T-cell (primary cell): ENCODE results near the gene NUDT22. TPM values are rescaled to one million over a fixed set of nuclear protein-coding genes. Genes with fewer than 3 reads are reported as not detected.

ENCODE experiments used
- ATAC-seq, 4 experiments: fragments of 200-7000 bp in 3 of 4; fragments of 150-1000 bp in 1 of 4; cut with Tn5 transposase; replicated peaks in 1 of 4; 1 replicate in 3 of 4; 2 replicates in 1 of 4; pipeline ENCODE4 v1.10.0; 2021; ENCODE audit warnings: moderate library complexity in 3 of 4, mild to moderate bottlenecking in 2 of 4, moderate number of reproducible peaks in 1 of 4
- CTCF ChIA-PET, 2 donors: fragments of 300-600 bp; sonication (Branson Sonifier 250); formaldehyde crosslinking; loops; one replicate each; lab custom pipeline; 2022; ENCODE audit warnings: antibody characterized with exemption in 2 of 2; lab: Charles Lee
- POLR2A ChIA-PET, 2 donors: fragments of 300-600 bp; sonication (Branson Sonifier 250); formaldehyde crosslinking; loops; one replicate each; lab custom pipeline; 2022; ENCODE audit warnings: antibody characterized with exemption in 2 of 2; lab: Charles Lee
- DNase-seq, 35 experiments: peaks; one replicate each; pipeline versions ENCODE4 v3.0.0 to v3.0.0-alpha.2; 2013 to 2023
- H3K27ac ChIP-seq: one replicate; pipeline ENCODE4 v1.5.1; 2013; ENCODE audit warnings: low read length
- H3K27me3 ChIP-seq, 2 experiments: replicated peaks in 1 of 2; 1 replicate in 1 of 2; 2 replicates in 1 of 2; pipeline versions ENCODE4 v1.6.1 to v1.7.0; 2013; ENCODE audit warnings: low read length in 1 of 2, mixed read lengths in 1 of 2; ENCODE audit not compliant: control insufficient read depth in 2 of 2, insufficient read depth in 2 of 2; ENCODE audit errors: extremely low read depth in 1 of 2
- H3K36me3 ChIP-seq, 2 donors: 1 replicate in 1 of 2; 2 replicates in 1 of 2; pipeline versions ENCODE4 v1.6.1 to v1.7.0; 2013; ENCODE audit warnings: low read length in 1 of 2; ENCODE audit not compliant: control insufficient read depth in 2 of 2, insufficient read depth in 1 of 2; ENCODE audit errors: extremely low read depth in 1 of 2
- H3K4me1 ChIP-seq, 2 experiments: 1 replicate in 1 of 2; 2 replicates in 1 of 2; pipeline versions ENCODE4 v1.6.1 to v1.7.0; 2013; ENCODE audit warnings: low read length in 2 of 2, mixed read lengths in 1 of 2; ENCODE audit not compliant: insufficient read depth in 2 of 2, control insufficient read depth in 1 of 2; ENCODE audit errors: extremely low read depth in 1 of 2
- H3K4me3 ChIP-seq, 2 donors: 1 replicate in 1 of 2; 2 replicates in 1 of 2; pipeline versions ENCODE4 v1.5.1 to v1.7.0; 2013; ENCODE audit warnings: mild to moderate bottlenecking in 2 of 2, low read length in 1 of 2, moderate library complexity in 1 of 2; ENCODE audit not compliant: control insufficient read depth in 1 of 2; ENCODE audit errors: extremely low read depth in 1 of 2
- H3K9me3 ChIP-seq: 2 replicates; pipeline ENCODE4 v1.7.0; 2013
- H3K27ac Mint-ChIP-seq, 2 donors: one replicate each; pipeline ENCODE4 v1.8.0; 2020 to 2021; ENCODE audit warnings: mild to moderate bottlenecking in 2 of 2, mixed read lengths in 2 of 2
- H3K27me3 Mint-ChIP-seq, 2 donors: one replicate each; pipeline ENCODE4 v1.8.0; 2021 to 2022; ENCODE audit warnings: mixed read lengths in 2 of 2
- H3K36me3 Mint-ChIP-seq: one replicate; pipeline ENCODE4 v1.8.0; 2021; ENCODE audit warnings: mixed read lengths
- H3K4me1 Mint-ChIP-seq, 3 donors: one replicate each; pipeline ENCODE4 v1.8.0; 2020 to 2022; ENCODE audit warnings: mixed read lengths in 3 of 3, mild to moderate bottlenecking in 1 of 3
- H3K4me3 Mint-ChIP-seq, 3 donors: one replicate each; pipeline ENCODE4 v1.8.0; 2020 to 2022; ENCODE audit warnings: mild to moderate bottlenecking in 3 of 3, mixed read lengths in 3 of 3, moderate library complexity in 3 of 3
- H3K9me3 Mint-ChIP-seq, 3 donors: one replicate each; pipeline ENCODE4 v1.8.0; 2020 to 2022; ENCODE audit warnings: mixed read lengths in 3 of 3
- WGBS: methylation state at CpG from one replicate; pipeline ENCODE4 v1.1.5; 2013; ENCODE audit warnings: missing lambda C conversion rate; ENCODE audit not compliant: insufficient coverage; 5-methylcytosine and 5-hydroxymethylcytosine counted together
- total RNA-seq, 35 experiments: library from RNA in 6 of 35; stranded (reverse) in 6 of 35; fragments of 120-200 nt in 1 of 35; gene quantifications; one replicate each; pipeline versions ENCODE4 v1.2.1 to v1.2.4 and lab custom pipeline; 2013 to 2026

Gene NUDT22
- total RNA-seq, 5 donors from 2014 or later (not counting 1 experiment from before 2014, with no cell fraction given): 49.7 to 108 (median 97.5) TPM

DNA sequence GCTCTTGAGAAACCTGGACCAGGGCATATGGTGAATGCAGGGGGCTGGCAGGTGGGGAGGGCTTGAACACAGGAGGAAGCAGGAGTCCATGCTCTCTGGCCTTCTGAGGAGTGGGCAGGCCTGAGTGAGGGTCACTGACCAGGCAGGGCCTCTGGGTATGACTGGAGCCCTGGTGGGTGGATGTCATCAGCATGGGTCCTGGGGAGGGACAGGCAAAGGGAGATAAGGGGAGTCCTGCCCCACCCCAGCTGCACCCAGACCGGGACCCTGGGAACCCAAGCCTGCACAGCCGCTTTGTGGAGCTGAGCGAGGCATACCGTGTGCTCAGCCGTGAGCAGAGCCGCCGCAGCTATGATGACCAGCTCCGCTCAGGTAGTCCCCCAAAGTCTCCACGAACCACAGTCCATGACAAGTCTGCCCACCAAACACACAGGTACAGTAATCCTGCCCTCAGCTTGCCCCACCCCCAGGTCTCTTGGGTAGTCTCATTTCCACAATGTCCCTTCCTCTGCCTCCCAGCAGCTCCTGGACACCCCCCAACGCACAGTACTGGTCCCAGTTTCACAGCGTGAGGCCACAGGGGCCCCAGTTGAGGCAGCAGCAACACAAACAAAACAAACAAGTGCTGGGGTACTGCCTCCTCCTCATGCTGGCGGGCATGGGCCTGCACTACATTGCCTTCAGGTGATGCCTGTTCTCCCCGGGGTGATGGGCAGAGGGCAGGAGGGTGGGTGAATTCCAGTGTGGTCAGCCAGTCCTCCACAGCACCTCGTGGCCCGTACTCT is 6.3 kb downstream of the NUDT22 start:
- ChIA-PET POLR2A (no interaction called here), CTCF (interaction anchor here in 1 of 2 donors (1.2 kb wide), 1 partner anchor 85 kb away, joined by 3 read pairs; the partner anchor contains the start of gene PRDX5)
- WGBS: 92% methylated on average over 11 of the region's 15 CpGs

DNA sequence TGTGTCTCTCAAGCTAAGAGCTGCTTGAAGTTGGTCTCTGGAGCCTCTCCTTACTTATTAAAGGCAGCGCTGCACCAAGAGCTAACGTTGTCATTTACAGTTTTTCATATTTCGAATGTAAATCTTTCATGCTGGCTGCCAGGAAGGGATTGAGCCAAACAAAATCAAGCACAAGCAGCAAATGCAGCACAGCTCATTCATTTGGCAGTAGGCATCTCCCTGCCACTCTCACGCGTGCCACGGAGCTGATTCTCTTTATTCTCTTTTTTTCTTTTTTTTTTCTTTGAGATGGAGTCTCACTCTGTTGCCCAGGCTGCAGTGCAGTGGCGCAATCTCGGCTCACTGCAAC is 6.9 kb downstream of the NUDT22 start:
- Histone ChIP-seq H3K27ac (no peak overlapping the region), H3K4me1 (peaks cover 16 to 65% of the 10 kb centered on the region in 2 experiments), H3K36me3 (peaks cover 6 to 9% of the 10 kb centered on the region in 2 donors), H3K27me3 (no peaks in the 10 kb centered on the region), H3K4me3 (no peak overlapping the region), H3K9me3 (no peaks in the 10 kb centered on the region)
- ATAC-seq (no peak), DNase-seq (no peak)
- H3K36me3 Mint-ChIP-seq: no peaks in the 10 kb centered on the region
- 89% methylated on average over 6 of the region's 8 CpGs for WGBS
- H3K9me3 Mint-ChIP-seq: no peaks in the 10 kb centered on the region
- peak overlapping the region in 1 of 2 donors; percentile 88 for H3K27ac Mint-ChIP-seq
- peaks cover 45 to 57% (median 48%) of the 10 kb centered on the region in 3 donors for H3K4me1 Mint-ChIP-seq
- ChIA-PET CTCF (no interaction called here), POLR2A (no interaction called here)
- no peaks in the 10 kb centered on the region for H3K27me3 Mint-ChIP-seq
- H3K4me3 Mint-ChIP-seq: peak overlapping the region; percentile 57 to 92 (median 73)

More for the DNA sequence above, 6.3 kb downstream of the NUDT22 start:
- Histone ChIP-seq H3K27me3 (no peaks in the 10 kb centered on the region), H3K4me3 (no peak overlapping the region), H3K9me3 (no peaks in the 10 kb centered on the region), H3K36me3 (peaks cover under 1 to 4% of the 10 kb centered on the region in 2 donors), H3K27ac (no peak overlapping the region), H3K4me1 (peaks cover 19 to 69% of the 10 kb centered on the region in 2 experiments)
- H3K36me3 Mint-ChIP-seq: no peaks in the 10 kb centered on the region
- peaks cover 51 to 61% (median 54%) of the 10 kb centered on the region in 3 donors for H3K4me1 Mint-ChIP-seq
- H3K4me3 Mint-ChIP-seq: peak overlapping the region; percentile 57 to 92 (median 88)
- peak overlapping the region; percentile 59 to 88 for H3K27ac Mint-ChIP-seq
- no peaks in the 10 kb centered on the region for H3K9me3 Mint-ChIP-seq
- ATAC-seq (no peak), DNase-seq (no peak)
- no peaks in the 10 kb centered on the region for H3K27me3 Mint-ChIP-seq

DNA sequence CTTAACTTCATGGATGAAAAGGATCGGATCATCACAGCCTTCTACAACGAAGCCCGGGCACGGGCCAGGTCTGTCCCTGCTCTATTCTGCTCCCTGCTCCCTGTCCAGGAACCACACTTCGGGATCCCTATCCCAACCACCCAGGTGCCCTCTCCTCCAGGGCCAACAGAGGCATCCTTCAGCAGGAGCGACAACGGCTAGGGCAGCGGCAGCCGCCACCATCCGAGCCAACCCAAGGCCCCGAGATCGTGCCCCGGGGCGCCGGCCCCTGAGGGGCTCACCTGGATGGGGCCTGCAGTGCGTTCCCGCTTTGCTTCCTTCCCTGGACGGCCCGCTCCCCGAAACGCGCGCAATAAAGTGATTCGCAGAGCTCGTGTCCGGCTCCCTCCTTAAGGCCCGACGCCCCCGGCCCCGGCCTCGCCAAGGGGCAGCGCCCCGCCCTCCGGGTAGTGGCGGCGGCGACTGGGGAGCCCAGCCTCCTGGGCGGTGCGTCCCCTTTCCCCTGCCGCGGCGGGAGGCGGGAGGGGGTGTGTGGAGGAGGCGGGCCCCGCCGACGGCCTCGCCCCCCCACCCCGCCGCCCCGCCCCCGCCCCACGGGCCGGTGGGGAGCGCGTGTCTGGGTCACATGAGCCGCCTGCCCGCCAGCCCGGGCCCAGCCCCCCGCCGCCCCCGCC is 8.0 kb downstream of the NUDT22 start, which contains the start of gene VEGFB:
Gene VEGFB (plus strand): TSS at position 672 of the 674 bp plus-strand sequence. CDS start 250 bp downstream, outside the sequence.
- CTCF ChIA-PET: no interaction called here
- H3K4me1 Mint-ChIP-seq: peaks cover 42 to 51% (median 44%) of the 10 kb centered on the region in 3 donors

DNA sequence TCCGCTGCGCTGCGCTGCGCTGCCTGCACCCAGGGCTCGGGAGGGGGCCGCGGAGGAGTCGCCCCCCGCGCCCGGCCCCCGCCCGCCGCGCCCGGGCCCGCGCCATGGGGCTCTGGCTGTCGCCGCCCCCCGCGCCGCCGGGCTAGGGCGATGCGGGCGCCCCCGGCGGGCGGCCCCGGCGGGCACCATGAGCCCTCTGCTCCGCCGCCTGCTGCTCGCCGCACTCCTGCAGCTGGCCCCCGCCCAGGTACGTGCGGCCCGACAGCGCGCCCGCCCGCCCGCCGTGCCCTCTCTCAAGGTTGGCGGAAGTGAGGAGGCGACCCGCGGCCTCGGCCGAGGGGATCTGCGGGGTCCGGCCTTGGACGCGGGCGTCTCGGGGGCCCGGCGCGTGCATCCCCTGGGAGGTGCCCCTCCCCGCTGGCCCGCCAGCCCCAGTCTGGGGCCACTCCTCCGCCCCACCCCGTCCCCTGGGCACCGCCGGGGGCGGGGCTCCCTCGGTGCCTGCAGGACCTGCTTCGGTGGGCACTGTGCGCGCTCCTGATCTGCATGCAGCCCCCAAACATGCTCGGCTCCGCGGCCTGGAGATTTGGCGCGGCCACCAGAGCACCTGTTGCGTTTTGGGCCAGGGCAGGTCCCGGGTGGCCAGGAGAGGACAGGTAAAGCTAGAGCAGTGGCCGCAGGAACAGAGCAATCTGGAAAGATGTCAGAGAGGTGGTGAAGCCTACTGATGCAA is 8.7 kb downstream of the NUDT22 start:
- no peaks in the 10 kb centered on the region for H3K27me3 ChIP-seq
- H3K9me3 ChIP-seq: no peaks in the 10 kb centered on the region
- ATAC-seq (peak; percentile 56 to 69 (median 61)), DNase-seq (peak in 23 of 35 experiments; percentile 35 to 79 (median 49))
- Mint-ChIP-seq H3K27me3 (no peaks in the 10 kb centered on the region), H3K4me3 (peak overlapping the region; percentile 79 to 84 (median 81)), H3K36me3 (no peaks in the 10 kb centered on the region), H3K4me1 (peaks cover 39 to 43% (median 39%) of the 10 kb centered on the region in 3 donors), H3K27ac (peak overlapping the region; percentile 72 to 84), H3K9me3 (no peaks in the 10 kb centered on the region)
- POLR2A ChIA-PET: no interaction called here
- H3K36me3 ChIP-seq: peaks cover 10 to 16% of the 10 kb centered on the region in 2 donors
- H3K4me3 ChIP-seq: peak overlapping the region; percentile 58 to 70
- CTCF ChIA-PET: no interaction called here
- H3K27ac ChIP-seq: peak overlapping the region; percentile 38
- peaks cover 9 to 51% of the 10 kb centered on the region in 2 experiments for H3K4me1 ChIP-seq
- under 1% methylated on average over 73 of the region's 80 CpGs for WGBS

More for the DNA sequence above, 8.0 kb downstream of the NUDT22 start, which contains the start of gene VEGFB:
- Histone ChIP-seq H3K4me3 (peak within 1 kb of the TSS; percentile 58 to 70), H3K27me3 (no peaks in the 10 kb centered on the region), H3K4me1 (peaks cover 16 to 56% of the 10 kb centered on the region in 2 experiments), H3K27ac (peak within 1 kb of the TSS; percentile 68), H3K9me3 (no peaks in the 10 kb centered on the region), H3K36me3 (peaks cover 14 to 16% of the 10 kb centered on the region in 2 donors)
- Mint-ChIP-seq H3K27ac (peak within 1 kb of the TSS; percentile 72 to 88), H3K4me3 (peak within 1 kb of the TSS; percentile 79 to 92 (median 84)), H3K36me3 (no peaks in the 10 kb centered on the region), H3K9me3 (no peaks in the 10 kb centered on the region), H3K27me3 (no peaks in the 10 kb centered on the region)
- ATAC-seq: peak; percentile 67 to 74 (median 69)
- DNase-seq: peak in 30 of 35 experiments; percentile 30 to 80 (median 54)
- 17% methylated on average over 30 of the region's 62 CpGs for WGBS
- POLR2A ChIA-PET: no interaction called here

- no peaks in the 10 kb centered on the region for H3K27me3 Mint-ChIP-seq
Measured at GRCh38 chr11:64235437-64236161, 9.5 kb downstream of the NUDT22 start.

More at GRCh38 chr11:64235437-64236161, 9.5 kb downstream of the NUDT22 start:
- 95% methylated on average over 10 of the region's 12 CpGs for WGBS
- Histone ChIP-seq H3K4me3 (peak overlapping the region; percentile 58 to 70), H3K9me3 (no peaks in the 10 kb centered on the region), H3K27me3 (no peaks in the 10 kb centered on the region), H3K36me3 (peaks cover 10 to 16% of the 10 kb centered on the region in 2 donors), H3K27ac (peak overlapping the region; percentile 38), H3K4me1 (peaks cover 9 to 51% of the 10 kb centered on the region in 2 experiments)
- peak overlapping the region; percentile 79 to 84 (median 81) for H3K4me3 Mint-ChIP-seq
- no peaks in the 10 kb centered on the region for H3K36me3 Mint-ChIP-seq
- H3K27ac Mint-ChIP-seq: peak overlapping the region; percentile 72 to 84
- POLR2A ChIA-PET: no interaction called here
- DNase-seq (no peak), ATAC-seq (no peak)
- H3K9me3 Mint-ChIP-seq: no peaks in the 10 kb centered on the region
- peaks cover 42 to 45% (median 43%) of the 10 kb centered on the region in 3 donors for H3K4me1 Mint-ChIP-seq
- CTCF ChIA-PET: interaction anchor here in 1 of 2 donors (1.9 kb wide), 1 partner anchor 31 kb away, joined by 5 read pairs; no protein-coding TSS in a partner anchor
